MM.1S (cell line): ENCODE results near the gene EPG5.

Experiments
- EZH2 ChIP-seq: fragments of 300-600 bp; sonication (generic); optimal IDR thresholded peaks from 2 replicates; pipeline ENCODE3; 2017; ENCODE audit warnings: low read depth, mild to moderate bottlenecking, antibody characterized with exemption, low read length, mixed read lengths
- EZH2phosphoT487 ChIP-seq: fragments of 300-600 bp; sonication (generic); IDR thresholded peaks from 2 replicates; pipeline ENCODE4 v1.6.1; 2018; ENCODE audit warnings: antibody characterized with exemption, low read length
- TF ChIP-seq, protein P1 (sequence below): fragments of 300-600 bp; sonication (generic); IDR thresholded peaks from 2 replicates; pipeline ENCODE4 v1.5.1; 2016; ENCODE audit warnings: antibody characterized with exemption, low read length, mixed read lengths

- TF ChIP-seq, protein P1, sequence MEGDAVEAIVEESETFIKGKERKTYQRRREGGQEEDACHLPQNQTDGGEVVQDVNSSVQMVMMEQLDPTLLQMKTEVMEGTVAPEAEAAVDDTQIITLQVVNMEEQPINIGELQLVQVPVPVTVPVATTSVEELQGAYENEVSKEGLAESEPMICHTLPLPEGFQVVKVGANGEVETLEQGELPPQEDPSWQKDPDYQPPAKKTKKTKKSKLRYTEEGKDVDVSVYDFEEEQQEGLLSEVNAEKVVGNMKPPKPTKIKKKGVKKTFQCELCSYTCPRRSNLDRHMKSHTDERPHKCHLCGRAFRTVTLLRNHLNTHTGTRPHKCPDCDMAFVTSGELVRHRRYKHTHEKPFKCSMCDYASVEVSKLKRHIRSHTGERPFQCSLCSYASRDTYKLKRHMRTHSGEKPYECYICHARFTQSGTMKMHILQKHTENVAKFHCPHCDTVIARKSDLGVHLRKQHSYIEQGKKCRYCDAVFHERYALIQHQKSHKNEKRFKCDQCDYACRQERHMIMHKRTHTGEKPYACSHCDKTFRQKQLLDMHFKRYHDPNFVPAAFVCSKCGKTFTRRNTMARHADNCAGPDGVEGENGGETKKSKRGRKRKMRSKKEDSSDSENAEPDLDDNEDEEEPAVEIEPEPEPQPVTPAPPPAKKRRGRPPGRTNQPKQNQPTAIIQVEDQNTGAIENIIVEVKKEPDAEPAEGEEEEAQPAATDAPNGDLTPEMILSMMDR = no peak
- TF ChIP-seq EZH2phosphoT487 = no peak
- no peak for TF ChIP-seq EZH2
Observed at GRCh38 chr18:46001892-46002291, 34.8 kb upstream of the EPG5 start.
